Activated CD8-positive, alpha-beta memory T cell treated with anti-CD3 and anti-CD28 coated beads for 48 hours (primary cell): Measurements from ENCODE around the gene CMA1.
"Not testable (repeated sequence)": the region's sequence is repeated elsewhere in the genome, so short reads cannot be mapped to it uniquely, and the experiment has no call there.

ENCODE experiments used
- DNase-seq, 3 experiments: peaks; one replicate each; pipeline ENCODE4 v3.0.0-alpha.2; 2020; ENCODE audit warnings: low read depth in 2 of 3, low spot score in 2 of 3

The CMA1 gene

GRCh38 chr14:24470450-24470849 is 37.6 kb downstream of the CMA1 start:
- DNase-seq, result not testable (repeated sequence)

DNA sequence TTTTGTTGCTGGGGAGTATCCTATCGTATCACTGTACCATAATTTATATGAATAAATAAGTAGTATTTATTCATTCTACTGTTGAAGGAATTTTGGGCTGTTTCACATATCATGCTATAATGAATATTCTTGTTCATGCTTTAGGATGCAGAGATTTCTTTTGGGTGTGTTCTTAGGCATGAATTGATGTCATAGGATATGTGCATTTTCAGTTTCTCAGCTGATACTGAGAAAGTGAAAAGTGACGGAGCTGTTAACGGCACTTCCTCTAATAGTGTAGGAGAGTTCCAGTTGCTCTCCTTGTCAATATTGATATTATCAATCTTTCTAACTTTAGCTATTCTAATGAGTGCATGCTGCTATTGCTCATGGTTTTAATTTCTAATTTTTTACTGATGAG is 42.3 kb downstream of the CMA1 start:
- no peak for DNase-seq

GRCh38 chr14:24465368-24465767 is 42.7 kb downstream of the CMA1 start:
- no peak for DNase-seq

DNA sequence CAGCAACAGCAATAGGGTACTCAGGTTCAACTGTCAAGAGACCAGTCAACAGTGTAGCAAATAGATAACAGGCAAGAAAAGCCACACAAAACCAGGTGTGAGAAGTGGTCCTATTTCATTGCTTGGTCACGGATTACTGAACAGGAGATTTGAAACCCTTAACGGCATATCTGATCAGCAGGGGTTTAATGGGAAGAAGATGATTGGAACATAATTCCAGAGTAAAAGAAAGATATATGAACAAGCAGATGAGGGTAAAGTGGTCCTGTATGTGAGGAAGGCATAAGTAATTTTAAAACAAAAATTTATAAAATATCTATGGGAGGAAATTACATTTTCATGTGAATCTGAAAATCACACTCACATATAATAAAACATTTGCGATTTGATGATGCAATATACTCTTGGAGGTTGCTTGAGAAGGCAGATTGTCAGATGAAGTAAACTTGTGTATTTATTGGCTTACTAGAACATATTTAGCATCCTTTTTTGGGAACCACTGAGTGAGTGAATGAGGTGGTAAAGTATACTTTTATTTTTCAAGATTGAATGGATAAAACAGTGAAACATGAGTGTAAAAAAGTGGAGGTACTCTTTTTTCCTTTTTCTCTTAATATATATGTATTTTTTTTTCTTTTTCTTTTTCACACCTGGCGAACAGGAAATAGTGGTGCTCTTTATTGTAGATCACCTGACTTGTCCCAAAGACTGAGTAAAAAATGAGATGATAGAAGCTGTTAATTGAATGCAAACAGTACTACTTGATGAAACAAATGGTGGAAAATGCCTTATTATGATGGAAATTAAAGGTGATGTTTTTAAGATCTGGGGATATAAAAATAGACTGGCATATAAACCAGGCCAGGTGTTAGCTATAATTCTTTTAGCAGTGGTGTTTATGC is 43.9 kb downstream of the CMA1 start:
- no peak for DNase-seq

DNA sequence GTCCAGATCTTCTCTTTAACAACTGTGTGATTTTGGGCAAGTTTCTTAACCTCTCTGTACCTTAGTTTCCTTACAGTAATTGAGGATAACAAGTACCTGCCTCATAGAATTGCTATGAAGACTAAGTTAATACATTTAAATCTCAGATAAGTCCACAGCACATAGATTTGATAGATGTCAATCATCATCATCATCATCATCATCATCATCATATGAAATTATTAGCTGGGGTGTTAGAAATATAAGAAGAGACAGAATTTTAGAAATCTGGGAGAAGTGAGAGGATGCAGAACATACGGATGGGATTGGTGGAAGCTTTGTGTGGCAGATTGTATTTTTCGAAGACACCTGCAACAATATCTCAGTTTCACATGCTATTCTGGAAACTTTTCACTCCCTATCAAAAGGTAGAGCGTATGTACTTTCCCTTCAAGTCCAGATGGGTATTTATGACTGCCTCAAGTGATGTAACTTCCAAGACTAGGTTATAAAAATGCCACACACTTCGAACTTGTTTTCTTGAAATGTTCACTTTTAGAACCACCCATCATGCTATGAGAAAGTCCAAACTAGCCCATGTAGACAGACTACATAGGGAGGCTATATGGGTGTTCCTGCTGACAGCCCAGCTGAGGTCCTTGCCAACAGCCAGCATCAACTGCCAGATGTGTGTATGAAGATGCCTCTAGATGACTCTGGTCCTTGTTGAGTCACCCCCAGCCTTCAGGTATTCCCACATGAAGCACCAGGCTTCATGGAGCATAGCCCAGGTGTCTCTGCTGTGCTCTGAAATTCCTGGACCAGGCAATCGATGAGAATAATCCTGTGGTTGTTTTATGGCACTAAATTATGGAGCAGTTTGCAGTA is 44.8 kb downstream of the CMA1 start:
- no peak for DNase-seq

- DNase-seq, result no peak
These were observed 46.7 kb downstream of the CMA1 start for GRCh38 chr14:24461336-24461735.

DNA sequence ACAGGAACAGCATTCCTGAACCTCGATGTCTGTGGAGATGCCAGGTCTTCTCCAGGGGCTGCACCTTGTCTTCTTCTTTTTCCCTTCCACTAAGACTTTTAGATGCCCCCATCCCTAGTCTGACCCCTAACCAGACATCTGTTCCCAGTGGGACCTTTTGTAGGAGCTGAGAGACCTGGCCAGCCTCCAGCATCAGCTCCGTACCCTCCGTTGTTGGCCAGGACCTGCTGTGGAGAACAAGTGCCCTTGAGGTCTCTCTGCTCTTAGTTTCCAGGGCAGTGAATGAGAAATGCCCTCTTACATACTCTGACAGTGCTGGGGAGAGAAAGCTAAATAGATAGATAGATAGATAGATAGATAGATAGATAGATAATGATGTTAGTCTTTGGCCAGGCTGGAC is 48.7 kb downstream of the CMA1 start:
- DNase-seq, result no peak

DNA sequence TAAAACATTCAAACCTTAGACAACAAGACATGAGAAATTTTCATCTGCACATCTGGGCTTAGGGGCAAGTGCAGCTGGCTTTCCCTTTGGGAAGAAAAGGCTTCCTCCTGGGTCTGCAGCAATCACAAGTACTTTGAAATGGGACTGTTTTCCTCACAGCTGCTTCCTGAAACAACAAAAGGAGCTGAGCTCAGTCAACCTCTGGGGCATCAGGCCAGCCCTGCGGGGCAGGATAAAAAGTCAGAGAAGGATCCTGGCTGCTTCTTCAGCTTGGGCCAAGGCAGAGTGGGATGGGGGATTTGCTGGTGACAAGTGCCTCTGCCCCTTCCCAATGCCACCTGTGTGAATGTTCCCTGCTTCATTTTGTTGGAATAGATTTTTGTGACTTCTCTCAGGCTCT is 49.3 kb downstream of the CMA1 start:
- no peak for DNase-seq

DNA sequence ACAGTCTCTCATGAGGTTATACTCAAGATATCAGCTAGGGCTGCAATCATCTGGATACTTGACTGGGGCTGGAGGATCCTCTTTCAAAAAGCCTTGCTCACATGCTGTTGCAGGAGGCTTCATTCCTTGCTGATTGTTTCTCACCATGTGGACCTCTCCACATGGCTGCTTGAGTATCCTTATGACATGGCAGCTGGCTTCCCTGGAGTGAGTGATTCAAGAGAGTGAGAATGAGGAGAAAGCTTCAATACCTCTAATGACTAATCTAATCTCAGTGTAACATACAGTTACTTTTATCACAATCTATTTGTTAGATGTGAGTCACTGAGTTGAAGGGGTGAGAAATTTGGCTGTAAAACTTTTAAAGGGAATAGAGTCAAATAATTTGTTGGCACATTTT is 51.1 kb downstream of the CMA1 start:
- DNase-seq, result no peak
